ENCODE data around the gene GRAMD2A.
"Not testable (repeated sequence)": the region's sequence is repeated elsewhere in the genome, so short reads cannot be mapped to it uniquely, and the experiment has no call there.

The GRAMD2A gene

GRCh38 chr15:72184165-72184811 lies 13.3 kb downstream of the GRAMD2A start:
- DNase-seq (ENCODE audit: low read depth in 2 of 2): no peak

GRCh38 chr15:72183781-72184164 lies 13.8 kb downstream of the GRAMD2A start:
- DNase-seq (ENCODE audit: low read depth in 2 of 2): no peak

- DNase-seq (ENCODE audit: low read depth in 2 of 2): no peak
Observed at GRCh38 chr15:72182673-72183072, 14.9 kb downstream of the GRAMD2A start.

GRCh38 chr15:72182244-72182643 lies 15.3 kb downstream of the GRAMD2A start:
- DNase-seq (ENCODE audit: low read depth in 2 of 2): no peak

- DNase-seq (ENCODE audit: low read depth in 2 of 2): no peak
Observed at GRCh38 chr15:72180761-72181324, 16.7 kb downstream of the GRAMD2A start.

GRCh38 chr15:72179950-72180581 lies 17.5 kb downstream of the GRAMD2A start:
- DNase-seq (ENCODE audit: low read depth in 2 of 2): no peak

- DNase-seq (ENCODE audit: low read depth in 2 of 2): no peak
Observed at GRCh38 chr15:72178976-72179585, 18.5 kb downstream of the GRAMD2A start.

- no peak for DNase-seq (ENCODE audit: low read depth in 2 of 2)
Observed at GRCh38 chr15:72176743-72177142, 20.8 kb downstream of the GRAMD2A start.

GRCh38 chr15:72176159-72176558 lies 21.4 kb downstream of the GRAMD2A start:
- DNase-seq (ENCODE audit: low read depth in 2 of 2): no peak

- no peak for DNase-seq (ENCODE audit: low read depth in 2 of 2)
Observed at GRCh38 chr15:72175186-72176044, 22.2 kb downstream of the GRAMD2A start.

GRCh38 chr15:72174551-72175165 lies 22.9 kb downstream of the GRAMD2A start:
- no peak for DNase-seq (ENCODE audit: low read depth in 2 of 2)

GRCh38 chr15:72173864-72174550 lies 23.6 kb downstream of the GRAMD2A start:
- DNase-seq (ENCODE audit: low read depth in 2 of 2): no peak

- DNase-seq (ENCODE audit: low read depth in 2 of 2): no peak
Observed at GRCh38 chr15:72173401-72173800, 24.2 kb downstream of the GRAMD2A start.

- no peak for DNase-seq (ENCODE audit: low read depth in 2 of 2)
Observed at GRCh38 chr15:72172796-72173195, 24.8 kb downstream of the GRAMD2A start.

GRCh38 chr15:72171978-72172377 lies 25.6 kb downstream of the GRAMD2A start:
- not testable (repeated sequence) for DNase-seq (ENCODE audit: low read depth in 2 of 2)

- no peak for DNase-seq (ENCODE audit: low read depth in 2 of 2)
Observed at GRCh38 chr15:72170691-72171090, 26.9 kb downstream of the GRAMD2A start.

- DNase-seq (ENCODE audit: low read depth in 2 of 2): no peak
Observed at GRCh38 chr15:72169921-72170611, 27.5 kb downstream of the GRAMD2A start.

GRCh38 chr15:72169236-72169920 lies 28.2 kb downstream of the GRAMD2A start:
- DNase-seq (ENCODE audit: low read depth in 2 of 2): no peak

GRCh38 chr15:72168808-72169190 lies 28.8 kb downstream of the GRAMD2A start:
- DNase-seq (ENCODE audit: low read depth in 2 of 2): no peak

Measured in stimulated activated CD8-positive, alpha-beta memory T cell treated with anti-CD3 and anti-CD28 coated beads, Interleukin-7, amount 100 ng/mL, for 1 hour (primary cell).